ENCODE data around the gene TEDC2.
"Not testable (repeated sequence)": the region's sequence is repeated elsewhere in the genome, so short reads cannot be mapped to it uniquely, and the experiment has no call there.

Gene TEDC2

DNA sequence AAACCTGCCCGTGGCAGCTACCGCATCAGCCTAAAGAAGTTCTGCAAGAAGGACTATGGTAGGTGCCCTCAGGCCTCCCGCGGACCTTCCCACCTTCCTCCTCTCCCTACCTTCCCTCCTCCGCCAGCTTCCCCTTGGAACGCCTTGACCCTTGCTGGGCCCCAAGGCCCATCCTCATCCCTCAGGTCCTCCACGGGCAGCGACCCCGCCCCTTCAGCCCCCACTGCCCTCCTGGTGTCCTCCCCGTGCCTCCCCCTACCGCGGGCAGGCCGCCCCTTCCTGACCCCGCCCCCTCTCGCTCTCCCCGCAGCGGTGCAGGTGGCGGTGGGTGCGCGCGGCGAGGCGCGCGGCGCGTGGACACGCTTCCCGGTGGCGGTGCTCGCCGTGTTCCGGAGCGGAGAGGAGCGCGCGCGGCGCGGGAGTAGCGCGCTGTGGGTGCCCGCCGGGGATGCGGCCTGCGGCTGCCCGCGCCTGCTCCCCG lies 13.6 kb downstream of the TEDC2 start:
- peaks cover 27% of the 10 kb centered on the region for H3K4me1 ChIP-seq
- H3K4me3 ChIP-seq, result peak overlapping the region; percentile 24
- no peaks in the 10 kb centered on the region for H3K9me3 ChIP-seq
- H3K36me3 ChIP-seq (replicated peaks), result 0 out of 2 replicates have a peak, but pooled peaks cover 3% of the 10 kb centered on the region
- no peaks in the 10 kb centered on the region for H3K27me3 ChIP-seq (ENCODE audit: low read depth)
- in situ Hi-C loops (cut with MboI; ENCODE audit: low sequenced_read_pairs), result no loop called here
- DNase-seq (ENCODE audit: low spot score in 2 of 2), result peak in 1 of 2 experiments; percentile 79

DNA sequence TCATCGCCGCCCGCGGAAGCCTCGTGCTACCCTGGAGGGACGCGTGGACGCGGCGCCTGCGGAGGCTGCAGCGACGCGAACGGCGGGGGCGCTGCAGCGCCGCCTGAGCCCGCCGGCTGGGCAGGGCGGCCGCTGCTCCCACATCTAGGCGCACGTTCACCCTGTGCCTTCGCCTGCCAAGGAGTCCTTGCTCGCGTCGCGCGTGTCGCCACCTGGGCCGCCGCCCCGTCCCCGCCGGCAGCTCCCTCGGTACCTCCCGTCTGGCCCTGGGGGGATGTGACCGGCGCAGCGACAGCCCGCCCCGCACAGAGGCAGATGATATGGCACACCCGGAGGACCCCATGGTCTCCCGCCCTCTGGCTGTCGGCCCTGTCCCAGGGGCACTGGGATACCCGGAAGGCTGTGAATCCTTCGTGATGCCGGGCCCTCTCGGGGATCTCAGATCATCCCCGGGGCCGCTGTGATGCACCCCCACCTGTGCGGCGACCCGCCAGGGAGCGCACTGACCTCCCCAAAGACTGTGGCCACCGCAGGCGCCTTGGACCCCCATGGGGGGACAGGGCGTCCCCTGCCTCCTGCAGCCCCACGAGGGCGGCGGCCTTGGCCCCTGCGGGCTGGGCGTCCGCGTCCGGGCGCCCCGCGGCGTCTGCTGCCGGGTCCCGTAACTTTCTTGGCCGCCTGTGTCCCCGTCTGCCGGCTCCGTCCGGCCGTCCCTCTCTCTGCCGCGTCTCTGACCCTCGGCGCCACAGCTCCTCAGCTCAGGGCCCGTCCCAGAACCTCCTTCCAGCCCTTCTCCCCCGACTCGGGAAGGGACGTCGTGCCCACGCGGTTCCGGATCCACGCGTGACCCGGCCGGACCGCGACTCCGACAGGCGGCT lies 14.3 kb downstream of the TEDC2 start:
- in situ Hi-C loops (cut with MboI; ENCODE audit: low sequenced_read_pairs), result no loop called here
- H3K36me3 ChIP-seq (replicated peaks), result 0 out of 2 replicates have a peak, but pooled peaks cover 3% of the 10 kb centered on the region
- peak; percentile 22 to 57 for DNase-seq (ENCODE audit: low spot score in 2 of 2)
- peak overlapping the region; percentile 72 for H3K4me3 ChIP-seq
- no peaks in the 10 kb centered on the region for H3K9me3 ChIP-seq
- H3K4me1 ChIP-seq, result peaks cover 20% of the 10 kb centered on the region
- H3K27me3 ChIP-seq (ENCODE audit: low read depth), result no peaks in the 10 kb centered on the region

DNA sequence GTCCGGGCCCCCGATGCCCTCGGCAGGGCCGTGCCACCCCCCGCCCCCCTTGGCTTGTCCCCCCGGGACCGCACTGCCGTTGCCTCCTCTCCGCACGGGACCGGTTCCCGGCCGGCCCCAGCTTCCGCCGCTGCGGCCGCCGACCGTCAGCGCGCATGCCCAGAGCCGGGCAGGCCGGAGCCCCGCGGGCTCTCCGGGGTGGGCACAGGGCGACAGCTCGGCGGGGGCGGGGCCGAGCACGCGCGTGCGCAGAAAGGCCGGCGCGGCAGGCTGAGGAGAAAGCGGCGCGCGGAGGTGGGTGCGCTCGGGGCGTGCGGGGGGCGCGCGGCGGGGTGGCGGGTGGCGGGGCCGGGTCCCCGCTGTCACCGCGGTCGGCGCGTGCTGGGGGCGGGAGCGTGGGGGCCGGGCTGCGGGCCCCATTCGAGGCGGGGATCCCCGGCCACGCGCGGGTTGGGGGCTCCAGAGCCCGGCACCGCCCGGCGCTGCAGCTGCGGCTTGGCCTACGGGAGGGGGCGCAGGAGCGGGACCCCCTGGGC lies 15.0 kb downstream of the TEDC2 start, which contains the start of gene TBC1D24:
Gene TBC1D24, plus strand, starts transcription at position 251 of the 536 bp plus-strand sequence. CDS start 21,022 bp downstream, outside the sequence.
- Histone ChIP-seq H3K4me1 (peaks cover 14% of the 10 kb centered on the region), H3K9me3 (no peaks in the 10 kb centered on the region), H3K36me3 (replicated peaks) (0 out of 2 replicates have a peak, but pooled peaks cover 3% of the 10 kb centered on the region), H3K4me3 (peak within 1 kb of the TSS; percentile 72), H3K27me3 (ENCODE audit: low read depth) (no peaks in the 10 kb centered on the region)
- peak; percentile 66 to 91 for DNase-seq (ENCODE audit: low spot score in 2 of 2)
- in situ Hi-C loops (cut with MboI; ENCODE audit: low sequenced_read_pairs), result no loop called here

DNA sequence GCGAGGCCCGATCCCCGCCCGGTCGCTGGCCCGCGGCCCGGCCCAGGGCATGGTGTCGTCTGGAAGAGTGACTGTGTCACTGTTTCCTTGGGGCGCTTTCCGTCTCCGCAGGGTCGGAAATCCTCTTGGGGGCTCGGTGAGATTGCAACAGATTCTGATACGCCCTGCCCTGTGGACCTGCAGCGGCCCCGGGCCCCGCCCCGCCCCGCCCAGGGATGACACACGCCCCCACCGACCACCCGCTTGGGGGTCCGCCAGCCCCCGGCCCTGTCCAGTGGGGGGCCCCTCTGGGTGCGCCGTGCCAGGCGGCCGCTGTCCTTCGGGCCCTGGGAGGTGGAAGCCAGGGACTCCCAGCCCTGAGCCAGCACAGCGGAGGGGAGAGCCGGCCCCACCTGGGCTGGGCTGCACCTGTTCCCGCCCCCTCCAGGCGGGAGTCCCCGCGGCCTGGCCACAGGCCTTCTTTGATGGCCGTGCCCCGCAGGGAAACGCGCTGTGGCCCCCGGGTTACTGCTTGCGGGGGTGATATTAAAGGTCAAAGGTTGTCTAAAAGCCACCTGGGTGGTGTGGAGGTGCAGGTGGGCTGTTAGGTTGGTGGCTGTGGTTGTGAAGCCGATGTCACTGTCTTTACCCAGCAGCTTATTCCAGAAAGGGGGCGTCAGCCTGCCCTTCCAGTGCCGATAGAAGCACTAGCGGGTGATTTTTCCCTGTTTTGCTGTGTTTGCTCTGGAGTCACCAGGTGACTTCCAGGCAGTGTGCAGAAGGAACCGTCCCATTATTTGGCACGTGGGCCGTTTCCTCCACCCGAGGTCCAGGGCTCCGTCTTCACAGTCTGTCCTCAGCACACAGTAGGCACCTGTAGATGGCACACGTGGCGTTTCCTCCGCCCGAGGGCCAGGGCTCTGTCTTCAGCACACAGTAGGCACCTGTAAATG lies 15.8 kb downstream of the TEDC2 start:
- in situ Hi-C loops (cut with MboI; ENCODE audit: low sequenced_read_pairs), result no loop called here
- no peaks in the 10 kb centered on the region for H3K9me3 ChIP-seq
- peaks cover 13% of the 10 kb centered on the region for H3K4me1 ChIP-seq
- DNase-seq (ENCODE audit: low spot score in 2 of 2), result peak in 1 of 2 experiments; percentile 50
- H3K36me3 ChIP-seq (replicated peaks), result 0 out of 2 replicates have a peak, but pooled peaks cover 3% of the 10 kb centered on the region
- H3K27me3 ChIP-seq (ENCODE audit: low read depth), result no peaks in the 10 kb centered on the region
- H3K4me3 ChIP-seq, result peak overlapping the region; percentile 41

DNA sequence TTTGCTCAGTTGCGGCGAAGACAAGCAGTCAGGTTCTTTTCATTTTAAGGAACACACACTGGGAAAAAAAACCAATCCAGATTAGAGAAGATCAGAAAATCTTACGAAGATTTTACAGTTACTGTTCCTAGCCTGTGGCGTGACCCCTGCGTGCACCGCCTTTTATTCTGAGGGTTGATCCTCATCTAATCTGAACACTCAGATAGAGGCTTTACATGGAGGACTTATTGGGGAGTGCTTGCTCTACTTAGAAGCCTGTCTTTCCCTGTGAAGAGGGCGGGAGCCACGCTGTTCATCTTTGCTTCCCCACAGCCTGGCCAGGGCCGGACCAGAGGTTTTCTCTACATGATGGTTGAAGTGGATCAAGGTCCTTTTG lies 16.4 kb downstream of the TEDC2 start:
- Histone ChIP-seq H3K4me1 (peaks cover 10% of the 10 kb centered on the region), H3K27me3 (ENCODE audit: low read depth) (no peaks in the 10 kb centered on the region), H3K4me3 (peak overlapping the region; percentile 41), H3K9me3 (no peaks in the 10 kb centered on the region), H3K36me3 (replicated peaks) (0 out of 2 replicates have a peak, but pooled peaks cover 3% of the 10 kb centered on the region)
- DNase-seq (ENCODE audit: low spot score in 2 of 2), result no peak
- in situ Hi-C loops (cut with MboI; ENCODE audit: low sequenced_read_pairs), result no loop called here

DNA sequence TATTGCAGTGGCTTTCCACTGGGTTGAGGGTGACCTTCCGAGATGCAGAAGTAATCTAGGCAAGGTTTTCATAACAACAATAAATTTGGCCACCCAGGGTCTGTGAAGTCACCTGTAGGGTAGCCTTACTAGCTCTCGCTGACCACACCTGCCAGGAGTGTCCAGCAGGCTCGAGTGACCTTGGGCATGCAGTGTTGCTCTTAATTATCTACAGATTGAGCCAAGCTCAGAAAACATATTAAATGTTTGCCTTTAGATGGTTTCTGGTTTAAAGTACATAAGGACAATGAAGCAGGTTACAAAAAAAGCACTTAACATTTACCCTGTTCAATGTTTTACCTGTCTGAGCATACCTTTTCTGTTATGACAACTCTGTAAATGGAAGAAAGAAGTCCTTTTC lies 16.8 kb downstream of the TEDC2 start:
- Histone ChIP-seq H3K27me3 (ENCODE audit: low read depth) (no peaks in the 10 kb centered on the region), H3K36me3 (replicated peaks) (0 out of 2 replicates have a peak, but pooled peaks cover 3% of the 10 kb centered on the region), H3K9me3 (no peaks in the 10 kb centered on the region), H3K4me3 (no peak overlapping the region), H3K4me1 (peaks cover 10% of the 10 kb centered on the region)
- in situ Hi-C loops (cut with MboI; ENCODE audit: low sequenced_read_pairs), result no loop called here
- DNase-seq (ENCODE audit: low spot score in 2 of 2), result no peak

DNA sequence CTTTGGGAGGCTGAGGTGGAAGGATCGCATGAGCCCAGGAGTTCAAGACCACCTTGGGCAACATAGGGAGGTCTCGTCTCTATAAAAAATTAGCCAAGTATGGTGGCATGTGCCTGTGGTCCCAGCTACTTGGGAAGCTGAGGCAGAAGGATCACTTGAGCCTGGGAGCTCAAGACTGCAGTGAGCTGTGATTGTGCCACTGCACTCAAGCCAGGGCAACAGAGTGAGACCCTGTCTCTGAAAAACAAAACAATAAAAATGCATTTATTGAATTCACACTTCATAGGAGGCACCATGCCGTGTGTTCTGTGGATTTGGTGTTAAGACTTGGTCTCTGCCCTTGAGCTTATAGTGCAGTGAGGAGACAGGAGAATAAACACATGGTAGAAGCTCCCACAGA lies 17.4 kb downstream of the TEDC2 start:
- Histone ChIP-seq H3K4me3 (no peak overlapping the region), H3K27me3 (ENCODE audit: low read depth) (no peaks in the 10 kb centered on the region), H3K4me1 (peaks cover 10% of the 10 kb centered on the region), H3K9me3 (no peaks in the 10 kb centered on the region), H3K36me3 (replicated peaks) (0 out of 2 replicates have a peak, but pooled peaks cover 3% of the 10 kb centered on the region)
- no peak for DNase-seq (ENCODE audit: low spot score in 2 of 2)
- in situ Hi-C loops (cut with MboI; ENCODE audit: low sequenced_read_pairs), result no loop called here

DNA sequence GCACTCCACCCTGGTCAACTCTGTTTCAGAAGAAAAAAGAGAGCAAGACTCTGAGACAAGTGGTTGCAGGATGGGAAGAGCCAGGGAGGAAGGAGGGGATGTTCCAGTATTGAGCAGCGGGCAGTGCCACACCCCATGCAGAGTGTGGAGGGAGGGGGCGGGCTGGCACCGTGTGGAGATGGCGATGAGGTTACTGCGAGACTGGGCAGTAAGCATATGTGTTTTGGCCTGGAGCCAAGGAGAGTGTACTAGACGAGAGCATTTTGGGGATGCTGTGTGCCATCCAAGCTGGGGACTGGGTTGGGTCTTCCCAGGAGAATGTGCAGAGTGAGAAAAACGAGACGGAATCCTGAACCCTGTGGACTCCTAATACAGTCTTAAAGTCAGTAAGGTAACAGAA lies 18.4 kb downstream of the TEDC2 start:
- Histone ChIP-seq H3K27me3 (ENCODE audit: low read depth) (no peaks in the 10 kb centered on the region), H3K36me3 (replicated peaks) (0 out of 2 replicates have a peak, but pooled peaks cover 3% of the 10 kb centered on the region), H3K9me3 (no peaks in the 10 kb centered on the region), H3K4me1 (peaks cover 6% of the 10 kb centered on the region), H3K4me3 (no peak overlapping the region)
- in situ Hi-C loops (cut with MboI; ENCODE audit: low sequenced_read_pairs), result no loop called here
- no peak for DNase-seq (ENCODE audit: low spot score in 2 of 2)

DNA sequence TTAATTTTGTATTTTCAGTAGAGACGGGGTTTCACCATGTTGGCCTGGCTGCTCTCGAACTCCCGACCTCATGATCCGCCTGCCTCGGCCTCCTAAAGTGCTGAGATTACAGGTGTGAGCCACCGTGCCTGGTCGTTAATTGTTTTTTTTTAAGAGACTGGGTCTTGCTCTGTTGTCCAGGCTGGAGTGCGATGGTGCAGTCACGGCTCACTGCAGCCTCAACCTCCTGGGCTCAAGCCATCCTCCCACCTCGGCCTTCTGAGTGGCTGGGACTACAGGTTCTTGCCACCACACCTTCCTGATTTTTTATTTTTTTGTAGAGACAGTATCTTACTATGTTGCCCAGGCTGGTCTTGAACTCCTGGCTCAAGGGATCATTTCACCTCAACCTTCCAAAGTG lies 20.1 kb downstream of the TEDC2 start:
- DNase-seq (ENCODE audit: low spot score in 2 of 2); H3K36me3 ChIP-seq (replicated peaks); in situ Hi-C loops (cut with MboI; ENCODE audit: low sequenced_read_pairs); H3K27me3 ChIP-seq (ENCODE audit: low read depth); H3K9me3 ChIP-seq; H3K4me1 ChIP-seq; H3K4me3 ChIP-seq: not testable (repeated sequence)

DNA sequence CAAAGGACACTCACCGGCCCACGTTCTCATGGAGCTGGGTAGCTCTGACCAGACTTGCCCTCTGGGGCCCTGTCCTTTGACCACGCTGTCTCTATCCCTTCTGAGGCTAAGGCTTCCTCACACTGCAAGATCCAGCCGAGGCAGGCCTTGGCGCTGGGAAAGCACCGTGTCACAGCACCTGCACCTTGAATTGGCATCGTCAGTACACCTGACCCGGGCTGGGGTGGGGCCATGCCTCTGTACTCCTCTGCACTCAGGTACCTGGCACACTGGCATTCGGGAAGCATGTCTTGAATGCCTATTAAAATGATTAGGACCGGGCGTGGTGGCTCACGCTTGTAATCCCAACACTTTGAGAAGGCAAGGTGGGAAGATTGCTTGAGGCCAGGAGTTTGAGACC lies 21.0 kb downstream of the TEDC2 start:
- Histone ChIP-seq H3K36me3 (replicated peaks) (no peaks in the 10 kb centered on the region), H3K9me3 (no peaks in the 10 kb centered on the region), H3K4me1 (peaks cover 3% of the 10 kb centered on the region; the same call in 1 of the 2 replicates), H3K27me3 (ENCODE audit: low read depth) (no peaks in the 10 kb centered on the region), H3K4me3 (no peak overlapping the region)
- in situ Hi-C loops (cut with MboI; ENCODE audit: low sequenced_read_pairs), result no loop called here
- DNase-seq (ENCODE audit: low spot score in 2 of 2), result no peak

DNA sequence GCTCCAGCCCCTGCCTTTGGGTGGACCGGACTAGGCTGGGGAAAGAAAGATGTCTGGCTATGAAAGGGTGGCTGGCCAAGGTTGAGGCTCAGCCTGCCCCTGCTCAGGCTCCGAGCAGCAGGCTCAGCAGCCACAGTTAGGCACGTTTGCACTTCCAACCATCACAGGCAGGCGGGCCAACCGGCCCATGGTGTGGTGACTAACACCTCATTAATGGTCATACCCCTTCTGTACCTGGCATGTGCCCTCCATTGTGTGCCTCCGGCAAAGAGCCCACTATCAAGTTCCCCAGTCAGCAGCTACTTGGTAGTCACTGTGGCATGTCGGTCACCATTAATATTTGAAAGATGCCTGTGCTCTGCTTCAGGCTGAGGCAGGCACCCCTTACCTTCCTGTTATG lies 21.8 kb downstream of the TEDC2 start:
- H3K36me3 ChIP-seq (replicated peaks), result no peaks in the 10 kb centered on the region
- H3K27me3 ChIP-seq (ENCODE audit: low read depth), result no peaks in the 10 kb centered on the region
- DNase-seq (ENCODE audit: low spot score in 2 of 2), result no peak
- H3K4me3 ChIP-seq, result no peak overlapping the region
- no peaks in the 10 kb centered on the region for H3K4me1 ChIP-seq
- in situ Hi-C loops (cut with MboI; ENCODE audit: low sequenced_read_pairs), result no loop called here
- H3K9me3 ChIP-seq, result no peaks in the 10 kb centered on the region

DNA sequence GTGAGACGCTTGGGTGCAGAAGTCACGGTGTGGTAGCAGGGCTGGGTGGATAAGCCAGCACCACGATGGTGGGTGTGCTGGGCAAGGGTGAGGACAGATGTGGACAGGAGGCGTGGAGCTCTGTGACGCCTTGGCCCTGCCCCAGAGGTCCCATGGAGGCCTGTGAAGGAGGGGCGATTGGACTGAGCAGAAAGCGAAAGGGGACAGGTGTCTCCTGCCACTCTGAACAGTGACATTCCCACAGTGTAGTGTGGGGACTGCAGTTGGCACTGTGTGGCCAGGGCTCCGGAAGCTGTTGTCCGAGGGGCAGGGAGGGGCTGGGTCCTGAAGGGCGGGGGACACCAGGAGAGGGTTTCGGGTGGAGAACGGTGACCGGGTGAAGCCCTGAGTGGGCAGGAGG lies 22.3 kb downstream of the TEDC2 start:
- Histone ChIP-seq H3K9me3 (no peaks in the 10 kb centered on the region), H3K36me3 (replicated peaks) (no peaks in the 10 kb centered on the region), H3K27me3 (ENCODE audit: low read depth) (no peaks in the 10 kb centered on the region), H3K4me3 (no peak overlapping the region), H3K4me1 (no peaks in the 10 kb centered on the region)
- DNase-seq (ENCODE audit: low spot score in 2 of 2), result no peak
- in situ Hi-C loops (cut with MboI; ENCODE audit: low sequenced_read_pairs), result no loop called here

DNA sequence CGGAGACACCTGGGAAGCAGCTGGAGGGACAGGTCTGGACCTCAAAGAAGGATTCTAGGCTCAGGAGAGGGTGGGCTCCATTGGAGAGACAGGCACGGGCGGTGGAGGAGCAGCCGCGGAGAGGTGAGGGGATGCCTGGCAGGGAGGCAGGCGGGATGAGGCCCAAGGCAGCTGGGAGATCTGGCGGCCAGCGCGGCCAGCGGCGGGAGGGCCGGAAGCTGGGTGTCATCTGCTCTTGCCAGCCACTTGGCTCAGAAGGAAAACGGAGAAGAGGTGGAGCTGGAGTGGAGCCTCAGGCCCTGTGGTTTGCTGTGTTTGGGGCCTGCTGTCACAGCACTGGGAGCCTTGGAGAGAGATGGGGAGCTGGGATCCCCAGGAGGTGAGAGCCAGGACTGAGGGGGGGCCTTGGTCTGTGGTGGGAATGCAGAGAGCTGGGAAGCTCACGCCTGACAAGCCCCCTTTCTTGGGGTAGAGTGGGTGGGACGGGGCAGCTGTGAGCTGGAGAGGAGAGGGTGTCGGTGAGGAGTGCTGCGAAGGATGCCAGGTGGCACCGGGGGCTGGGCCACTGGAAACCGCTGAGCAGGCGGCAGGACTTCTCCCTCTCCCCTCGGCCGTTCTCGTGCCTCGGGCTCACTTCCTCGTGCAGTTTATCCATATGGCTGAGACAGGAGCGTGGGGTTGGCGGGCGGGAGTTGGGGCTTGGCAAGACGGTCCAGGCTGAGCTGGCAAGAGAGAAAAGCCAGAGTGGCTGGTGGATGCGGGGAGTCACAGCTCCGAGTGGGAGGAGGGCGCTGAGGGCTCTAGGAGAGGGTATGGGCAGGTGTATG lies 23.0 kb downstream of the TEDC2 start:
- Histone ChIP-seq H3K4me1 (no peaks in the 10 kb centered on the region), H3K27me3 (ENCODE audit: low read depth) (no peaks in the 10 kb centered on the region), H3K36me3 (replicated peaks) (no peaks in the 10 kb centered on the region), H3K4me3 (no peak overlapping the region), H3K9me3 (no peaks in the 10 kb centered on the region)
- in situ Hi-C loops (cut with MboI; ENCODE audit: low sequenced_read_pairs), result no loop called here
- no peak for DNase-seq (ENCODE audit: low spot score in 2 of 2)

All from HAP-1 (cell line).